Prostate gland (tissue), 2 donors: ENCODE results near the gene CLPTM1. TPM values are rescaled to one million over a fixed set of nuclear protein-coding genes. Genes with fewer than 3 reads are reported as not detected.

Experiments
- DNase-seq: peaks from one replicate; pipeline ENCODE4 v3.0.0-alpha.2; 2019; ENCODE audit warnings: low spot score
- H3K27ac ChIP-seq, 2 donors: fragments of 200-600 bp; sonication (generic); 2 replicates each; pipeline ENCODE4 v1.5.1; 2017 to 2019
- H3K27me3 ChIP-seq: fragments of 200-600 bp; sonication (generic); replicated peaks from 2 replicates; pipeline ENCODE4 v1.5.1; 2019; ENCODE audit not compliant: insufficient read depth
- H3K36me3 ChIP-seq, 2 donors: fragments of 200-600 bp; sonication (generic); 1 replicate in 1 of 2; 2 replicates in 1 of 2; pipeline versions ENCODE4 v1.5.1 to v1.8.1; 2017 to 2019
- H3K4me1 ChIP-seq: fragments of 200-600 bp; sonication (generic); replicated peaks from 2 replicates; pipeline ENCODE4 v1.5.1; 2019
- H3K4me3 ChIP-seq, 2 donors: fragments of 200-600 bp; sonication (generic); 2 replicates each; pipeline ENCODE4 v1.5.1; 2017 to 2019
- H3K9me3 ChIP-seq: fragments of 200-600 bp; sonication (generic); 2 replicates; pipeline ENCODE4 v1.5.1; 2017
- CTCF ChIP-seq, 4 experiments: fragments of 200-600 bp in 2 of 4; fragments of 450-650 bp in 2 of 4; sonication (generic) in 2 of 4; IDR thresholded peaks; 1 replicate in 3 of 4; 2 replicates in 1 of 4; pipeline ENCODE4 v1.5.1; 2016 to 2019; ENCODE audit warnings: antibody characterized with exemption in 4 of 4, mild to moderate bottlenecking in 2 of 4, moderate library complexity in 2 of 4
- POLR2A ChIP-seq: fragments of 450-650 bp; IDR thresholded peaks from one replicate; pipeline ENCODE4 v1.6.1; 2016; ENCODE audit warnings: antibody characterized with exemption, mild to moderate bottlenecking
- POLR2AphosphoS5 ChIP-seq: sonication (generic); formaldehyde crosslinking; IDR thresholded peaks from one replicate; pipeline ENCODE4 v1.6.1; 2017; ENCODE audit warnings: antibody characterized with exemption
- WGBS: methylation state at CpG from one replicate; pipeline ENCODE4 v1.1.5; 2018; 5-methylcytosine and 5-hydroxymethylcytosine counted together
- intact Hi-C: fragments of 100-400 bp; cut with DNase I; formaldehyde crosslinking; loops from one replicate; pipeline ENCODE4 v1.14.2; 2022
- total RNA-seq, 2 donors: library from RNA; depleted of rRNA; stranded (reverse); fragments of >200 nt; gene quantifications; one replicate each; pipeline ENCODE4 v1.1.0, GENCODE V29; 2016

The CLPTM1 gene
- total RNA-seq, 2 donors from 2014 or later, result 102 to 185 TPM

DNA sequence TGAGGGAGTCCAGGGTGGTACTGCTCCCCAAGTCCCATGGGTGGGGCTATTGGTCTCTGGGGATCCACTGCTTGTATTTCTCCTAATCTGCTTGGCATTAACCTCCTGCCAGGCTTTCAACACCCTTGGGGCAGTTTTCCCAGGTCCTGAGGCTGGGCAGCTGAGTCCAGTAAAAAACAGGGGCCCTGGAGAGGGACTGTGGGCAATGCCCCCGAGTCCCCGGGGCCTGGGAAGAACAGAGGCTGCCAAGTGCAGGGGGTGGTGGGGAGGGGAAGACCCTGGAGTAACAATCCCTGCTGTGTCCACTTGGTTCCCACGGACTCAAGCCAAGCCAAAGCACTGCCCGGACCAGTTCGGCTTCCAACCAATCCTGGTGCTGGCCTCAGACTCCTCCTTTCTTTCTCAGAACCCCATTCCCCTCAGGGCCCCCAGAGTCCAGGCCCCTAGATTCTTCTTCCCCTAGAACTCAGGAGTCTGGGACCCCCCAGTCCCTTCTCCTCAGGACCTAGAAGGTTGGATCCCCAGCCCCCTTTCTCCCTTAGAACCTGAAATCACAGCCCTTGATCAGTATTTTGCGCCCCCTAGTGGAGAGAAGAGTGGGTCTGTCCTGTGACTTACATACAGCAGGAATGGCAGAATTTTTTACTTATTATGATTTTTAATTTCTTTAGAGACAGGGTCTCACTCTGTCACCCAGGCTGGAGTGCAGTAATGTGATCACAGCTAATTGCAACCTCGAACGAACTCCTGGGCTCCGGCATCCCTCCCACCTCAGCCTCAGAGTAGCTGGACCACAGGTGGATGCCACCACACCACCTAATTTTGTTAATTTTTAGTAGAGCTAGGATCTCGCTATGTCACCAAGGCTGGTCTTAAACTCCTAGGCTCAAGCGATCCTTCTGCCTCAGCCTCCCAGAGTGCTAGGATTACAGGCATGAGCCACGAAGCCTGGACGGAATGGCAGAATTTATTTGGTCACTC lies 3.7 kb upstream of the CLPTM1 start:
- WGBS, result 34% methylated on average over 13 of the region's 13 CpGs
- Histone ChIP-seq H3K36me3 (no peaks in the 10 kb centered on the region), H3K4me1 (peaks cover 6% of the 10 kb centered on the region), H3K4me3 (no peak overlapping the region), H3K9me3 (no peaks in the 10 kb centered on the region), H3K27me3 (no peaks in the 10 kb centered on the region), H3K27ac (peak overlapping the region; percentile 33 to 66)
- DNase-seq, result peak; percentile 65
- TF ChIP-seq POLR2AphosphoS5, result no peak
- TF ChIP-seq CTCF (IDR thresholded peaks at IDR 0.05), result peak; percentile 80 to 94 (median 84)
- TF ChIP-seq POLR2A, result no peak
- intact Hi-C loops, result loop anchor here (2.0 to 5.0 kb wide), 2 partner anchors 47 to 104 kb away; partner anchors contain the start of genes APOE and NECTIN2

DNA sequence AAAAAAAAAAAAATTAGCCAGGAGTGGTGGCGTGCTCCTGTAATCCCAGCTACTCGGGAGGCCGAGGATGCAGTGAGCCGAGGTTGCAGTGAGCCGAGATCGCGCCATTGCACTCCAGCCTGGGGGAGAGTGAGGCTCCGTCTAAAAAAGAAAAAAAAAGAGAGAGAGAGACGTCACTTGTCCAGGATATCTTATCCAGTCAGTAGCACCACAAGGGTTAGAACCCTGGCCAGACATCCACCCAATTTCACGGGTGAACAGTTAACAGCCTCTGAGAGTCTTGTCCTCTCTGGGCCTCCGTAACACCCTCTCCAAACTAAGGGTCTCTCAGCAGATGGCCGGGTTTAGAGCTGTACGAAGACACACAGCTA lies 917 bp upstream of the CLPTM1 start:
- peaks cover 7% of the 10 kb centered on the region for H3K4me1 ChIP-seq
- no peaks in the 10 kb centered on the region for H3K27me3 ChIP-seq
- TF ChIP-seq POLR2A (no peak), POLR2AphosphoS5 (no peak)
- WGBS, result 24% methylated on average over 13 of the region's 13 CpGs
- DNase-seq, result no peak
- intact Hi-C loops, result loop anchor here (5.0 kb wide), 1 partner anchor 107 kb away; the partner anchor contains the start of gene NECTIN2
- no peaks in the 10 kb centered on the region for H3K36me3 ChIP-seq
- H3K27ac ChIP-seq, result peak overlapping the region; percentile 95 to 97
- H3K9me3 ChIP-seq, result no peaks in the 10 kb centered on the region
- peak overlapping the region; percentile 85 to 99 for H3K4me3 ChIP-seq

GRCh38 chr19:44955505-44956439 lies 592 bp downstream of the CLPTM1 start:
- Histone ChIP-seq H3K9me3 (no peaks in the 10 kb centered on the region), H3K27me3 (no peaks in the 10 kb centered on the region), H3K36me3 (no peaks in the 10 kb centered on the region), H3K27ac (peak overlapping the region; percentile 95 to 97), H3K4me1 (peaks cover 7% of the 10 kb centered on the region), H3K4me3 (peak overlapping the region; percentile 85 to 99)
- 3% methylated on average over 40 of the region's 40 CpGs for WGBS
- intact Hi-C loops, result no loop called here
- DNase-seq, result no peak
- no peak for TF ChIP-seq POLR2AphosphoS5
- TF ChIP-seq CTCF (IDR thresholded peaks at IDR 0.05), result no peak
- no peak for TF ChIP-seq POLR2A

- intact Hi-C loops, result no loop called here
- WGBS, result 74% methylated on average over 7 of the region's 7 CpGs
- H3K27ac ChIP-seq, result no peak overlapping the region
Measured at GRCh38 chr19:44957526-44957925, 2.3 kb downstream of the CLPTM1 start.

More at GRCh38 chr19:44957526-44957925, 2.3 kb downstream of the CLPTM1 start:
- H3K27me3 ChIP-seq, result no peaks in the 10 kb centered on the region
- H3K4me3 ChIP-seq, result no peak overlapping the region
- H3K4me1 ChIP-seq, result peaks cover 7% of the 10 kb centered on the region
- TF ChIP-seq POLR2A, result no peak
- TF ChIP-seq CTCF (IDR thresholded peaks at IDR 0.05), result no peak
- TF ChIP-seq POLR2AphosphoS5, result no peak
- DNase-seq, result no peak
- no peaks in the 10 kb centered on the region for H3K36me3 ChIP-seq
- H3K9me3 ChIP-seq, result no peaks in the 10 kb centered on the region
